Middle frontal gyrus (tissue), 1 donor: ENCODE measurements around the gene PROM1.

Experiments
- DNase-seq: peaks from one replicate; pipeline ENCODE4 v3.0.0-alpha.2; 2015; ENCODE audit warnings: low spot score; ENCODE audit errors: extremely low spot score

The PROM1 gene

DNA sequence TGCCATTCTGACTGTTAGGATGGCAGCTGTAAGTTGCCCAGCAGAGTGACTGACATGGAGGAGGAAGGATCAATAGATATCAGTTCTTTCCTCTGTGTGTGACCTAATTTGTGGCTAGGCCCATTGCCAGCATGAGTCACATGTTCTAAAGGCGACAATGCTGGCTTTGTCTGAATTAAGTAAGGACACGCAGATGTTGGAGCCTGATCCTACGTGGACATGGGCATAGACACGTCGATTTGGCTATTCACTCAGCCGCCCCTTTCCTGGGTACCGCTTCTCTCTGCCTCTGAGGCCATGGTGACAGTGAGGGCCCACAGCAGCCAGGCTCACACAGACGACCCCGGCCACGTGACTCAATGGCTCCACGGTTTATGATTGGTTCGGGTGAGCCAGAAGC, 16.3 kb downstream of the PROM1 start:
- DNase-seq, result peak; percentile 46

GRCh38 chr4:16066586-16067128, 17.2 kb downstream of the PROM1 start:
- no peak for DNase-seq

GRCh38 chr4:16065066-16065465, 18.8 kb downstream of the PROM1 start:
- DNase-seq, result no peak

GRCh38 chr4:16062601-16063000, 21.2 kb downstream of the PROM1 start:
- no peak for DNase-seq

DNA sequence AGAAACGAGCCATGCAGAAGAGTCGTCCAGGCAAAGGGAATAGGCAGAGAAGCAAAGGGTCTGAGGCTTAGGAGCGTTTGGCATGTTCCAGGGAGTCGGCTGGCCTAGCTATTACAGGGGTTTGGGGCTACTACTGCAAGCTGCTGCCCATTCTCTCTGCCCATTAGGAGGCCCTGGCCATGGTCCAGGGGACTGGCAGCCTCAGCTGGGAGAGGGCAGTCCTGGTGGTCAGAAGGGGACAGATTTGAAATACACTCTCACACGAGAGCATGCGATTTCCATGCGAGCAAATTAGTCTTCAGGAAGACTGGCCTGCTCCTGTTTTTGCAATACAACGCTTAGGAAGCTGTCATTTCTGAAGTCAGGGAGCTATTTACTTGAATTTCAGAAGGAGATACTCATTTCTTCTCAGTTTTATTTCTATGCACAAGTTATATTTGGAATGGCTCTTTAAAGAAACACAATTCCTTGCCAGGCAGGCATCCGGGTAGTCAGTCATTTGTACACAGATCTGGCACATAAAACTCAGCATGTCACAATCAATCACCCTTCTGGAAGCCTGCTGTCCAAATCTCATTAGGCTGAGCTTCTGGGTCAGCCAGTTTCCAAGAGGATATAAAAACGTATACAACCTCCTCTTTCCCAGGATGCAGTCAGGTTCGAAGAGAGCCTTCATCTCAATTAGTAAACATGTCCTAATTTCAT, 27.0 kb downstream of the PROM1 start:
- DNase-seq, result no peak

- DNase-seq, result no peak
These were observed 27.9 kb downstream of the PROM1 start for GRCh38 chr4:16055873-16056272.

DNA sequence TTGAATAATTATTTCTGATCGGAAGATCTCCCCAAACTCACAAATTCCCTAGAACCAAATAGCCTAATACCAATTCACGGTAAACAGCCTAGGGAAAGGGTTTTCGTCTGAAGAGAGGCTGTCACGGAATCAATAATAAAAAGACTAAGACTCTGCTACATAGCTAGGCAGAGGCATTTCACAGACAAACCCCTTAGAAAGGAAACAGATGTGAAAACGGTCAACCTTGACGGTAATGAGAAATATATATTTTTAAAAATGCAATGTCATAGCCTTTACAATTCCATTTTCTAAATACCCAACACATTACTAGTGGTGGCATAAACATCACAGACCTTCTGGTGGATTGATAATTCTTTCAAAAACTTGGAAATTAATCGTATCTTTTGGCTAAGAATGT, 28.4 kb downstream of the PROM1 start:
- no peak for DNase-seq

DNA sequence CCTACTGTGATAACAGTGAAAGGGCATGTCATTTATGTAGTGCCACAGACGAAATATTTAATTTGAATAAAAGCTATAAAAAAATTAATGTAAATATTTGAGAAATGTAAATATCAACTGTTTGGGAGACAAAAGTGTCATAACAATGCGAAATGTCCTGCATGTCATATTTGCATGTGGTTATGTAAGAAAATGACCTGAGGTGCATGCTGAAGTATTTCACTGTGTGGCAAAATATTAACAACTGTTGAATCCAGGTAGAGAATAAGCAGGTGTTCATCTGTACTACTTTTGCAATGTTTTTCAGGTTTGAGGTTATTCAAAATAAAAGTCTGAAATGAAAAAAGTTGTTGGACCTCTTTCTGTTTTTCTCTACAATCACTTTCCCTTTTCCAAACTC, 30.9 kb downstream of the PROM1 start:
- DNase-seq, result no peak

DNA sequence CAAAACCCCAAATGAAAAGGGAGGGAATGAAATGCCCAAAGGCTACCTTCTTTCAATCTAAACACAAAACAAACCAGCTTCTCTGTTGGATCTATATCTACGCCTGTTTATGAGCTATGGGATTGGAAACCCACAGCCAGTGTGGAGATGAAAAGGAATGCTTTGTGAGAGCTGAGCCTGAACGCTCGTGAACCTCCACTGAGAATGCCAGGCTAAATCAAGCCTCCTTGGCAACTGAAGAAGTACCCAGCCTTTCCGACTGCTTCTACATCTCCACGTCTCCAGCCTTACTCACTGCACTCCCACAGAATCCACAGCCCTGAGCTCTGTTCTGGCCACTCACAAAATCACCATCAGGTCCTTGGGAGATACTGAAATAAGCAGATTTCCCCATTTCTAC, 31.8 kb downstream of the PROM1 start:
- no peak for DNase-seq

- no peak for DNase-seq
These were observed 32.7 kb downstream of the PROM1 start for GRCh38 chr4:16051132-16051531.

- DNase-seq, result no peak
These were observed 33.2 kb downstream of the PROM1 start for GRCh38 chr4:16050669-16051068.

GRCh38 chr4:16048619-16049419, 35.0 kb downstream of the PROM1 start:
- no peak for DNase-seq

GRCh38 chr4:16045687-16046086, 38.1 kb downstream of the PROM1 start:
- no peak for DNase-seq

DNA sequence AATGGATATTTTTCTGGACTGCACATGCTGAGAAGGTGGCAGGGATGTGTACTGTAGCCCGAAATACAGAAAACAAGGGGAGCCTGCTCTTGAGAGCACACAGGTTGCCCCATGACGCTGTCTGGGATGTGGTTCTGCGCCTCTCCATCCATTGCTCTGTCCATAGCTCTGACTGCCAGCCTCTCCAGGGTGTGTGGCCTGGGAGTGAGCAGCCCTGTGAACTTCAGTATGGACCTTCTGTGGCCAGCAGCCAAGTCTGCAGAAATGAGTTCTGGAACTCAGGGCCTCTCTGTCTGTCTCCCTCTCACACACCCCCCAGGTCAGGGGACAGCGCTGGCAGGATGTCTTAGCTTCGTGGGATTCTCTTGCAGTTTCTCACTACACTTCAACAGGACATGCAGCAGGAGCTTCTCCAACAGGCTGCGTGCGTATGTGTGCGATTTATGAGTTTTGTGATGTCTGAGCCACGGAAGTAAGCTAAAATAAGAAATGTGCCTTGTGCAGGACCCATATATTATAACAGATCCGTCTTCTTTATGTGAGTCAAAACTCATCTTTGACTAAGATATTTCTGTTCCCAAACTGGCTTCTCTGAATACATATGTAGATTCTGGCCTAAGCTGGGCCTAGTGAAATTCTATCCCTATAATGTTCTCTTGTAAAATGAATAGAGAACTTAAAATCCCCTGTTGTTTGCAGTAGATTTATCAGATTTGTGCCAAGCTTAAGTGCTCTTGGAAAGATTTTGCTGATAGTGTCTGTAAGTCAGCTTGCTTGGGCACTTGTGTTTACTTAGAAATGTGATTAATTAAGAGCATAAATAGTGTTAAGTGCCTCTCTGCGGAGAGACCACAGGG, 40.0 kb downstream of the PROM1 start:
- no peak for DNase-seq

DNA sequence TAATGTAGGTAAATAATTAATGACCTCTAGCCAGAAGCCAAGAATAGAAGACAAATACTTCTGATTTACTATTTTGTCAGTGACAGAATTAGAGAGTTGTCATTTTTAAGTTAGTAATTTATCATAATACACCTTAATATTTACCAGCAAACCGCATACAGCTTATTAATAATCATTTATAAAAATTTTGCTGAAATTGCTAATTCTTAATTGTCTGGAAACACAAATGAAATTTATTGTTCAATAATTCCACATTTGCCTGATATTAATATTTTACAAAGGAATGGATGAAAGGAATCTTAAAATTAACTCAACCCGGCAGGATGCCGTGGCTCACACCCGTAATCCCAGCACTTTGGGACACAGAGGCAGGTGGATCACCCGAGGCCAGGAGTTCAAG, 44.7 kb downstream of the PROM1 start:
- DNase-seq, result no peak

DNA sequence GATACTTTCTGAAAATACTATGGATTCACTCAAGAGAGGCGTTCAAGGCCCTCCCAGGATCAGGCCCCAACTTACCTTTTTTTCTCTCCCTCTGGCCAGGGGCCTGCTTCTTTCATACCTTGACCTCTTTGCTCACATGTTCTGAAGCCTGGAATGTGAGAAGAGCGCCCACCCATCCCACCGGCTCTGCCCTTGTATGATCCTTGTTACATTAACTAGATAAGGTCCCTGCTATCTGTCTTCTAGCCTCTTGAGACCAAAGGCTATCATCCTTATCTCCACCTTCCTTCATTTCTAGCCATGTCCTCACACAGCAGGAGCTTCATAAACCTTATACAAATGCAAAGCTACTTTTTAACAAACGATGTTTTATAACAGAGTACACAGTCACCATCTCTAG, 45.9 kb downstream of the PROM1 start:
- DNase-seq, result no peak

GRCh38 chr4:16035843-16036242, 48.0 kb downstream of the PROM1 start:
- DNase-seq, result no peak

- DNase-seq, result no peak
These were observed 49.6 kb downstream of the PROM1 start for GRCh38 chr4:16034010-16034748.

DNA sequence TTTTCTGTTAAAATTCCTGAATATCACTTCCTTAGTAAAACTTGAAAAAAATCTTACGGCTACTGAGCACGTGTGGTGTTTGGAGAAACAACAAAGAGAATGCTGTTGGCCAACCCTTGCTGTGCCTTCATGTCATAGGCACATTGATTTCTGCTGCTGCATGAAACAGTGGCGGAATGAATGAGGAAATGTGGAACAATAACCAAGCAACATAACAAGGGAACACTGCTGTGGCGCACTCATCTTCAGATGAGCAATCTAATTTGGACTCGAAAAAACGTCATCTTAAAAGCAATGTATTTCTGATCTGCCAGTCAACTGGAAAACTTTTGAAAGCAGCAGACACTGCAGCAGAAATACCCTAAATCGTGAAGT, 51.4 kb downstream of the PROM1 start:
- no peak for DNase-seq

DNA sequence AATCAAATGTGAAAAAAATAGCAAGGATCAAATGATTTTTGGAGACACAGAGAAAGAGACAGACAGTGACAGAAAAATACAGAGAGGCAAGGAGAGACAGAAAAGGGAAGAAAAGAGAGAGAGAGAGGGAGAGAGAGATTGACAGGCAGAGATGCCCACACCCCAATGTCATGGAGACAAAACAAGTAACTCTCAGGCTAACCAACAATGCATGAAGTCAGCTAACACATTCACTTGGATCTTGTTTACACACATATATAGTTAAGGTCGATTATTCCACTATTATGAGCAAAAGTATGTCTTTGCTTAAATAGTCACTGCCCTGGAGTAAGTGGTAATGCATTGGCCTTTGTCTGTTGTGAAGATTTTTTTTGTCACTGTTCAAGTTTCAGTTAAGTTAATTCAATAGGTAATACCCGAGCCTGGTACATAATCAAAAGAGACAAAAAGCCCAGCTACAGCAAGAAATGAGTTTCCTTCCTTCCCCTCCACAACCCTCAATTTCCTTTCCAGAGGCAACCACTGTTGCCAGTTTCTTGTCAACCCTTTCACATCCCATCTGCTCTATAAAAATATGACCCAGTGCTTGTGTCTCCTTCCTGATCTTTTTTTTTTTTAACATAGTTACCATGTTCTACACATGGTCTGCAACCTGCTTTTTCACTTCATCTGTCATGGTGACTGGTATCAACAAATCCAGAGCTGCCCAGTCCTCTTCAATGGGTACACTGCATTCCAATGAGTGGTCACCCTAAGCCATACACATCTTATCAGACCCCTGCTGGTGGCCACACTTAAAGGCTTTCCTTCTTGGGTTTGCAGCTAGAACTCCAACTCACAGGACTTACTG, 52.1 kb downstream of the PROM1 start:
- DNase-seq, result no peak
